Keratinocyte (primary cell): ENCODE measurements around the gene TMEM52B. TPM values are rescaled to one million over a fixed set of nuclear protein-coding genes. Genes with fewer than 3 reads are reported as not detected.
"Not testable (repeated sequence)": the region's sequence is repeated elsewhere in the genome, so short reads cannot be mapped to it uniquely, and the experiment has no call there.

Experiments used
- DNase-seq: peaks from one replicate; pipeline ENCODE4 v3.0.0-alpha.2; 2011; ENCODE audit warnings: low read depth, missing footprints, low spot score
- FAIRE-seq: peaks from 2 replicates; lab custom pipeline; 2011; peaks lifted over from hg19 to GRCh38; lab: Jason Lieb, UNC
- H2AFZ ChIP-seq: 2 replicates; pipeline ENCODE4 v1.6.0; 2012; ENCODE audit warnings: low read length, control low read depth, inconsistent platforms; ENCODE audit not compliant: control insufficient read depth
- H3K27ac ChIP-seq: 2 replicates; pipeline ENCODE4 v1.5.1; 2011; ENCODE audit warnings: low read length; ENCODE audit not compliant: control insufficient read depth, insufficient read depth
- H3K27me3 ChIP-seq: 3 replicates; pipeline ENCODE4 v1.6.0; 2011; ENCODE audit warnings: low read length; ENCODE audit not compliant: control insufficient read depth, insufficient read depth; ENCODE audit errors: extremely low read depth
- H3K36me3 ChIP-seq, 2 experiments: 2 replicates in 1 of 2; 3 replicates in 1 of 2; pipeline ENCODE4 v1.5.1; 2011; ENCODE audit warnings: low read length in 2 of 2, mild to moderate bottlenecking in 1 of 2; ENCODE audit not compliant: control insufficient read depth in 2 of 2, insufficient read depth in 2 of 2; ENCODE audit errors: extremely low read depth in 1 of 2
- H3K4me1 ChIP-seq: 3 replicates; pipeline ENCODE4 v1.5.1; 2011; ENCODE audit warnings: low read length; ENCODE audit not compliant: control insufficient read depth, insufficient read depth; ENCODE audit errors: extremely low read depth
- H3K4me2 ChIP-seq: 3 replicates; pipeline ENCODE4 v1.6.0; 2011; ENCODE audit warnings: low read depth, low read length; ENCODE audit not compliant: control insufficient read depth, insufficient read depth; ENCODE audit errors: extremely low read depth
- H3K4me3 ChIP-seq, 3 experiments: fragments of 200-600 bp in 1 of 3; sonication (generic) in 1 of 3; 2 replicates in 2 of 3; 3 replicates in 1 of 3; pipeline ENCODE4 v1.5.1; 2011 to 2016; ENCODE audit warnings: low read length in 3 of 3, mild to moderate bottlenecking in 3 of 3, control low read depth in 2 of 3, inconsistent platforms in 1 of 3, low read depth in 1 of 3, mixed read lengths in 1 of 3, mixed run types in 1 of 3, moderate library complexity in 1 of 3; ENCODE audit not compliant: control insufficient read depth in 2 of 3, insufficient read depth in 2 of 3; ENCODE audit errors: extremely low read depth in 1 of 3
- H3K79me2 ChIP-seq: 2 replicates; pipeline ENCODE4 v1.6.0; 2012; ENCODE audit warnings: low read length; ENCODE audit not compliant: control insufficient read depth, insufficient read depth
- H3K9ac ChIP-seq: 3 replicates; pipeline ENCODE4 v1.6.0; 2011; ENCODE audit warnings: low read length; ENCODE audit not compliant: control insufficient read depth, insufficient read depth; ENCODE audit errors: extremely low read depth
- H3K9me1 ChIP-seq: 3 replicates; pipeline ENCODE4 v1.6.0; 2011; ENCODE audit warnings: low read length; ENCODE audit not compliant: control insufficient read depth, insufficient read depth; ENCODE audit errors: extremely low read depth
- H3K9me3 ChIP-seq: 2 replicates; pipeline ENCODE4 v1.5.1; 2012; ENCODE audit warnings: low read depth, low read length; ENCODE audit not compliant: control insufficient read depth
- H4K20me1 ChIP-seq: 3 replicates; pipeline ENCODE4 v1.6.0; 2011; ENCODE audit warnings: low read length; ENCODE audit not compliant: control insufficient read depth, insufficient read depth; ENCODE audit errors: extremely low read depth
- EZH2 ChIP-seq: IDR thresholded peaks from one replicate; pipeline ENCODE4 v1.6.1; 2012; ENCODE audit warnings: inconsistent platforms, mild to moderate bottlenecking, low read length, moderate library complexity
- dilution Hi-C: fragments of 300-500 bp; cut with MboI; formaldehyde crosslinking; loops from one replicate; pipeline ENCODE4 v1.7.0; 2020; ENCODE audit warnings: low sequenced_read_pairs; ENCODE audit not compliant: extremely low pct_ligation_motif_present
- polyA plus RNA-seq, 5 experiments: library from polyadenylated mRNA; depleted of rRNA in 3 of 5; stranded (reverse) in 3 of 5; stranded (forward) in 1 of 5; unstranded in 1 of 5; fragments of >200 nt; gene quantifications; 1 replicate in 1 of 5; 2 replicates in 3 of 5; 3 replicates in 1 of 5; pipeline versions ENCODE4 v1.2.1 to v1.2.3, GENCODE V29; 2011 to 2012; ENCODE audit warnings: missing spikeins in 2 of 5, low read depth in 1 of 5, low replicate concordance in 1 of 5
- TF ChIP-seq, protein P1 (sequence below), 3 experiments: IDR thresholded peaks in 1 of 3; conservative IDR thresholded peaks in 1 of 3; optimal IDR thresholded peaks in 1 of 3; 2 replicates in 2 of 3; 3 replicates in 1 of 3; pipeline versions ENCODE3 to v1.5.1; 2011; ENCODE audit warnings: low read length in 3 of 3, mild to moderate bottlenecking in 3 of 3, moderate library complexity in 2 of 3, control low read depth in 1 of 3, inconsistent platforms in 1 of 3; ENCODE audit not compliant: insufficient read depth in 2 of 3; ENCODE audit errors: extremely low read depth in 1 of 3

Gene TMEM52B
- polyA plus RNA-seq, 1 donor (not counting 4 experiments of a cell fraction or from before 2014, with no cell fraction given) = not detected

DNA sequence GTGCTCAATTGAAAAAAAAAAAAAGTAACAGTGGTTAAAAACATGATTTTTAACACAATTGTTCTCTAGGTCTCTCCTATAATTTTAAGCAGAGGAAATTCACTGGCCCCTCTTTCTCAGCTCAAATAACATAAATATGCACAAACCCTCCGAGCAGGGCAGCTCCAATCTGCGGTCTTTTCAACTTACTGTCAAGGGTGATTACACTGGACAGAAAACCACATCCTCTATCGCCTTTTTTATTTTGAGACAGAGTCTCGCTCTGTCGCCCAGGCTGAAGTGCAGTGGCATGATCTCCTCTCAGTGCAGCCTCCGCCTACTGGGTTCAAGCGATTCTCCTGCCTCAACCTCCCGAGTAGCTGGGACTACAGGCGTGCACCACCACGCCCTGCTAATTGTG lies 17.4 kb downstream of the TMEM52B start:
- peaks cover 11% of the 10 kb centered on the region for H3K4me1 ChIP-seq
- H3K9me3 ChIP-seq = no peaks in the 10 kb centered on the region
- H3K79me2 ChIP-seq = no peaks in the 10 kb centered on the region
- no peak for TF ChIP-seq EZH2
- TF ChIP-seq, protein P1, sequence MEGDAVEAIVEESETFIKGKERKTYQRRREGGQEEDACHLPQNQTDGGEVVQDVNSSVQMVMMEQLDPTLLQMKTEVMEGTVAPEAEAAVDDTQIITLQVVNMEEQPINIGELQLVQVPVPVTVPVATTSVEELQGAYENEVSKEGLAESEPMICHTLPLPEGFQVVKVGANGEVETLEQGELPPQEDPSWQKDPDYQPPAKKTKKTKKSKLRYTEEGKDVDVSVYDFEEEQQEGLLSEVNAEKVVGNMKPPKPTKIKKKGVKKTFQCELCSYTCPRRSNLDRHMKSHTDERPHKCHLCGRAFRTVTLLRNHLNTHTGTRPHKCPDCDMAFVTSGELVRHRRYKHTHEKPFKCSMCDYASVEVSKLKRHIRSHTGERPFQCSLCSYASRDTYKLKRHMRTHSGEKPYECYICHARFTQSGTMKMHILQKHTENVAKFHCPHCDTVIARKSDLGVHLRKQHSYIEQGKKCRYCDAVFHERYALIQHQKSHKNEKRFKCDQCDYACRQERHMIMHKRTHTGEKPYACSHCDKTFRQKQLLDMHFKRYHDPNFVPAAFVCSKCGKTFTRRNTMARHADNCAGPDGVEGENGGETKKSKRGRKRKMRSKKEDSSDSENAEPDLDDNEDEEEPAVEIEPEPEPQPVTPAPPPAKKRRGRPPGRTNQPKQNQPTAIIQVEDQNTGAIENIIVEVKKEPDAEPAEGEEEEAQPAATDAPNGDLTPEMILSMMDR (optimal IDR thresholded peaks at IDR 0.05 in 1 of 3, IDR thresholded peaks at IDR 0.05 in 1 of 3, conservative IDR thresholded peaks at IDR 0.05 in 1 of 3; ENCODE audit: extremely low read depth in 1 of 3, insufficient read depth in 2 of 3, low read length in 3 of 3) = no peak
- dilution Hi-C loops = no loop called here
- no peak overlapping the region for H3K9ac ChIP-seq
- H3K27ac ChIP-seq = no peak overlapping the region
- no peaks in the 10 kb centered on the region for H3K27me3 ChIP-seq
- H2AFZ ChIP-seq = no peak overlapping the region
- FAIRE-seq = no peak
- no peak overlapping the region for H3K4me2 ChIP-seq
- H3K9me1 ChIP-seq = no peaks in the 10 kb centered on the region
- H3K36me3 ChIP-seq = no peaks in the 10 kb centered on the region
- no peak overlapping the region for H3K4me3 ChIP-seq
- H4K20me1 ChIP-seq = no peaks in the 10 kb centered on the region
- no peak for DNase-seq

DNA sequence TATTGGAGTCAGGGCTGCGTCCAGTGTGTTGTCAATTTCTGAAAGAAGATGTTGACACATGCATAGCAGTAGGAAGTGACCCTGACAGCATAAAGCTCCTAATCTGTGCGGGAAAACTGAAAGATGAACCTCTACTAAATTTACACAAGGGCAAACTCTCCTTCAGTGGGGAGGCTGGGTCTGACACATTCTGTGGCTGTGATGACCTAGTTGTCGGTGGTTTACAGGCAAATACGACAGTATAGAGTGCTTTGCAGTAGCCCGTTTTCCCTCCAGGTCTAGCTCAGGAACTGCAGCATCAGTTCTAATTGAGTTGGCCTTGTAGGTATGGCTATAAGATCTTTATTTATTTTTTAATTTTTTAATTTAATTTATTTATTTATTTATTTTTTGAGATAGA lies 19.0 kb downstream of the TMEM52B start:
- H2AFZ ChIP-seq = no peak overlapping the region
- H3K4me1 ChIP-seq = no peaks in the 10 kb centered on the region
- no peaks in the 10 kb centered on the region for H3K9me3 ChIP-seq
- FAIRE-seq (no peak), DNase-seq (no peak)
- no peaks in the 10 kb centered on the region for H3K27me3 ChIP-seq
- H4K20me1 ChIP-seq = no peaks in the 10 kb centered on the region
- H3K9ac ChIP-seq = no peak overlapping the region
- H3K27ac ChIP-seq = no peak overlapping the region
- no peaks in the 10 kb centered on the region for H3K79me2 ChIP-seq
- no peak overlapping the region for H3K4me2 ChIP-seq
- TF ChIP-seq, protein P1 (optimal IDR thresholded peaks at IDR 0.05 in 1 of 3, IDR thresholded peaks at IDR 0.05 in 1 of 3, conservative IDR thresholded peaks at IDR 0.05 in 1 of 3; ENCODE audit: extremely low read depth in 1 of 3, insufficient read depth in 2 of 3, low read length in 3 of 3) = no peak
- TF ChIP-seq EZH2 = no peak
- no peak overlapping the region for H3K4me3 ChIP-seq
- H3K9me1 ChIP-seq = no peaks in the 10 kb centered on the region
- dilution Hi-C loops = no loop called here
- no peaks in the 10 kb centered on the region for H3K36me3 ChIP-seq

DNA sequence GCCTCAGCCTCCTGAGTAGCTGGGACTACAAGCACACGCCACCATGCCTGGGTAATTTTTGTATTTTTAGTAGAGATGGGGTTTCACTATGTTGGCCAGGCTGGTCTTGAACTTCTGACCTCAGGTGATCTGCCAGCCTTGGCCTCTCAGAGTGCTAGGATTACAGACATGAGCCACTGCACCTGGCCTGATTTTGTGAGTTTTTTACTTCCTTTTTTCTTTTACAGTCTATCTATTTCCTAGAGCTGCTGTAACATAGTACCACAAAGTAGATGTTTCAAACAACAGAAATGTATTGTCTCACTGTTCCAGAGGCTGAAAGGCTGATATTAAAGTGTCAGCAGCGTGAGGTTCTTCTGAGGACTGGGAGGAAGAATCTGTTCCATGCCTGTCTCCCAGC lies 25.7 kb downstream of the TMEM52B start:
- H3K9me1 ChIP-seq, DNase-seq, FAIRE-seq, H3K79me2 ChIP-seq, H3K4me3 ChIP-seq, H3K27ac ChIP-seq, dilution Hi-C loops, H3K36me3 ChIP-seq, H3K9me3 ChIP-seq, H3K27me3 ChIP-seq, H4K20me1 ChIP-seq, H3K9ac ChIP-seq: not testable (repeated sequence)
- Histone ChIP-seq H3K4me2 (peak overlapping the region; percentile 52), H3K4me1 (peaks cover 14% of the 10 kb centered on the region), H2AFZ (peak overlapping the region; percentile 10)
